ENCODE data around the gene MFSD6L.

The MFSD6L gene, protein sequence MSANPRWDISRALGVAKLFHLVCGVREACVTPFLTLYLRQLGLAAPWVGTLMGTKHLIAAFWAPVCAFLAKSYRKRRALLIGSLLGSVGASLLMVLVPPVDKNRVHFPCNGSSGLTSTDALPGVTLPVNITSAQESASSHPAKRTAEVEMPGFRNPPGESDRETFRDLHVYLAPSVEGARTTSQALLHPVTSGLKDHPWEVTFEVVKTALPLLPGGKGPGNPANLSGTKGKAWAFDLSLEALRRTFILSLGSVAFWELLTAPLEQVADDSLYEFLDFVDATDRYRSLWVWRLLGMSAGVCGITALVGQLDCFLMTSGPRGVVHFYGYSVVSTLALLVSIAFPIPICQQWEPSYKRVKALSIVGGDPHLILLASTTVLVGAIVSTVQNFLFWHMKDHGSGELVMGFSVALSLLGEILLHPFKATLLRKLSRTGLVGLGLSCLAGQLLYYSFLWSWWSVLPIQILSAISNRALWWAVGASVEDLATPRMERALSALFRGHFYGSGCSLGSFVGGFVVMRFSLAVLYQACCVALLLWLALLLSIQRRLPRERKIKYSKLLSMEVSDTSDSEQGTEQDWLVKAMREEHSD

GRCh38 chr17:8798846-8799569 is at the start of gene MFSD6L:
MFSD6L (minus strand) TSS chr17:8799365; CDS start chr17:8799120, 245 bp downstream.
- Histone ChIP-seq H3K9me3 (ENCODE audit: insufficient read depth, low read depth, low read length) (no peaks in the 10 kb centered on the region), H3K4me3 (ENCODE audit: low read length, poor library complexity, severe bottlenecking) (no peak within 1 kb of the TSS), H4K20me1 (ENCODE audit: insufficient read depth, low read length, poor library complexity, severe bottlenecking) (no peaks in the 10 kb centered on the region), H3K9me2 (replicated peaks; ENCODE audit: low read depth, low read length) (no peaks in the 10 kb centered on the region), H3K4me1 (ENCODE audit: insufficient read depth, low read length, poor library complexity, severe bottlenecking) (no peaks in the 10 kb centered on the region), H3K9ac (ENCODE audit: low read depth, low read length, poor library complexity, severe bottlenecking) (no peak within 1 kb of the TSS), H3K4me2 (ENCODE audit: low read depth, low read length, poor library complexity, severe bottlenecking) (no peak within 1 kb of the TSS), H3K27me3 (ENCODE audit: insufficient read depth, low read length, poor library complexity, severe bottlenecking) (no peaks in the 10 kb centered on the region), H2AFZ (ENCODE audit: low read length) (no peak within 1 kb of the TSS), H3K36me3 (ENCODE audit: insufficient read depth, low read length) (peaks cover 29% of the 10 kb centered on the region; the same call in 1 of the 2 replicates), H3K79me2 (ENCODE audit: insufficient read depth, low read length) (no peaks in the 10 kb centered on the region), H3F3A (ENCODE audit: low read depth) (no peaks in the 10 kb centered on the region)
- TF ChIP-seq EZH2phosphoT487 (IDR thresholded peaks at IDR 0.05; ENCODE audit: borderline replicate concordance), result no peak
- TF ChIP-seq, protein P1, sequence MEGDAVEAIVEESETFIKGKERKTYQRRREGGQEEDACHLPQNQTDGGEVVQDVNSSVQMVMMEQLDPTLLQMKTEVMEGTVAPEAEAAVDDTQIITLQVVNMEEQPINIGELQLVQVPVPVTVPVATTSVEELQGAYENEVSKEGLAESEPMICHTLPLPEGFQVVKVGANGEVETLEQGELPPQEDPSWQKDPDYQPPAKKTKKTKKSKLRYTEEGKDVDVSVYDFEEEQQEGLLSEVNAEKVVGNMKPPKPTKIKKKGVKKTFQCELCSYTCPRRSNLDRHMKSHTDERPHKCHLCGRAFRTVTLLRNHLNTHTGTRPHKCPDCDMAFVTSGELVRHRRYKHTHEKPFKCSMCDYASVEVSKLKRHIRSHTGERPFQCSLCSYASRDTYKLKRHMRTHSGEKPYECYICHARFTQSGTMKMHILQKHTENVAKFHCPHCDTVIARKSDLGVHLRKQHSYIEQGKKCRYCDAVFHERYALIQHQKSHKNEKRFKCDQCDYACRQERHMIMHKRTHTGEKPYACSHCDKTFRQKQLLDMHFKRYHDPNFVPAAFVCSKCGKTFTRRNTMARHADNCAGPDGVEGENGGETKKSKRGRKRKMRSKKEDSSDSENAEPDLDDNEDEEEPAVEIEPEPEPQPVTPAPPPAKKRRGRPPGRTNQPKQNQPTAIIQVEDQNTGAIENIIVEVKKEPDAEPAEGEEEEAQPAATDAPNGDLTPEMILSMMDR (conservative IDR thresholded peaks at IDR 0.05; ENCODE audit: low read length), result no peak

DNA sequence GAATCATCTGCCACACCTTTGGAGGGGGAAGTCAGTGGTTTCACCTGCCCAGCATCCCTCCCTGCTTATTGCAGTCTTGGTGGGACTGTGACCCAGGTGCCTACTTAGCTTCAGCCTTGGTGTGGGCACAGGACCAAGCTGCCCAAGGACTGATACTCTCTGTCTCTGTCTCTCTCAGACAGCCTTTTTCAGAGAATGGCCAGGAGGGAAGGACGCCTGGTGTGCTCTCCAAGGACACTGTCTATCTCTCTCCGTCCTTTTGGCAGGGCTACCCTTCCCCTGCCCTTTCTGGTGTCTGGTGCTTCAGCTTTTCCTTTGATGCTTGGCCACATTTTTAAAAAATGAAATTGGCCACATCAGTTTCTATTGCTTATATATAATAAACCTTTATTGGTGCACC is 48.7 kb upstream of the MFSD6L start:
- Histone ChIP-seq H3F3A (ENCODE audit: low read depth) (no peaks in the 10 kb centered on the region), H3K79me2 (ENCODE audit: insufficient read depth, low read length) (0 out of 2 replicates have a peak, but pooled peaks cover 5% of the 10 kb centered on the region), H3K9me2 (replicated peaks; ENCODE audit: low read depth, low read length) (no peaks in the 10 kb centered on the region), H3K36me3 (ENCODE audit: insufficient read depth, low read length) (peaks cover 47% of the 10 kb centered on the region; the same call in 1 of the 2 replicates), H3K9ac (ENCODE audit: low read depth, low read length, poor library complexity, severe bottlenecking) (no peak overlapping the region), H3K27me3 (ENCODE audit: insufficient read depth, low read length, poor library complexity, severe bottlenecking) (no peaks in the 10 kb centered on the region), H3K9me3 (ENCODE audit: insufficient read depth, low read depth, low read length) (no peaks in the 10 kb centered on the region), H2AFZ (ENCODE audit: low read length) (no peak overlapping the region), H3K4me2 (ENCODE audit: low read depth, low read length, poor library complexity, severe bottlenecking) (no peak overlapping the region), H3K4me1 (ENCODE audit: insufficient read depth, low read length, poor library complexity, severe bottlenecking) (no peaks in the 10 kb centered on the region), H3K4me3 (ENCODE audit: low read length, poor library complexity, severe bottlenecking) (no peak overlapping the region), H4K20me1 (ENCODE audit: insufficient read depth, low read length, poor library complexity, severe bottlenecking) (no peaks in the 10 kb centered on the region)
- TF ChIP-seq, protein P1 (conservative IDR thresholded peaks at IDR 0.05; ENCODE audit: low read length), result no peak
- no peak for TF ChIP-seq EZH2phosphoT487 (IDR thresholded peaks at IDR 0.05; ENCODE audit: borderline replicate concordance)

- H3K4me3 ChIP-seq (ENCODE audit: low read length, poor library complexity, severe bottlenecking), result no peak overlapping the region
- TF ChIP-seq, protein P1 (conservative IDR thresholded peaks at IDR 0.05; ENCODE audit: low read length), result no peak
- no peak for TF ChIP-seq EZH2phosphoT487 (IDR thresholded peaks at IDR 0.05; ENCODE audit: borderline replicate concordance)
- H3K4me2 ChIP-seq (ENCODE audit: low read depth, low read length, poor library complexity, severe bottlenecking), result no peak overlapping the region
- H2AFZ ChIP-seq (ENCODE audit: low read length), result no peak overlapping the region; the same call in 1 of the 2 replicates
- H3K9ac ChIP-seq (ENCODE audit: low read depth, low read length, poor library complexity, severe bottlenecking), result no peak overlapping the region
- H4K20me1 ChIP-seq (ENCODE audit: insufficient read depth, low read length, poor library complexity, severe bottlenecking), result no peaks in the 10 kb centered on the region
- no peaks in the 10 kb centered on the region for H3K9me3 ChIP-seq (ENCODE audit: insufficient read depth, low read depth, low read length)
- no peaks in the 10 kb centered on the region for H3K9me2 ChIP-seq (replicated peaks; ENCODE audit: low read depth, low read length)
- no peaks in the 10 kb centered on the region for H3K4me1 ChIP-seq (ENCODE audit: insufficient read depth, low read length, poor library complexity, severe bottlenecking)
- peaks cover 54% of the 10 kb centered on the region; the same call in 1 of the 2 replicates for H3K36me3 ChIP-seq (ENCODE audit: insufficient read depth, low read length)
- no peaks in the 10 kb centered on the region for H3K79me2 ChIP-seq (ENCODE audit: insufficient read depth, low read length)
- H3F3A ChIP-seq (ENCODE audit: low read depth), result no peaks in the 10 kb centered on the region
- H3K27me3 ChIP-seq (ENCODE audit: insufficient read depth, low read length, poor library complexity, severe bottlenecking), result no peaks in the 10 kb centered on the region
Observed at GRCh38 chr17:8846768-8847211, 47.6 kb upstream of the MFSD6L start.

Data from Loucy (cell line).